Measurements from ENCODE around the gene ABTB2.
A peak's percentile ranks its signal among the peaks of the same experiment; 100 is the strongest.

ABTB2 gene

GRCh38 chr11:34158661-34159060 lies 199.1 kb downstream of the ABTB2 start:
- no peak for TF ChIP-seq CTCF (IDR thresholded peaks at IDR 0.05; ENCODE audit: insufficient read depth, low read length, poor library complexity, severe bottlenecking)
- Histone ChIP-seq H3K4me3 (replicated peaks; ENCODE audit: low read depth, low read length) (no peak overlapping the region), H3K27me3 (replicated peaks; ENCODE audit: control insufficient read depth, insufficient read depth, low read length) (no peaks in the 10 kb centered on the region), H3K36me3 (ENCODE audit: control insufficient read depth, insufficient read depth, low read length) (peaks cover 22% of the 10 kb centered on the region)
- DNase-seq (ENCODE audit: extremely low read depth, insufficient read length): no peak

DNA sequence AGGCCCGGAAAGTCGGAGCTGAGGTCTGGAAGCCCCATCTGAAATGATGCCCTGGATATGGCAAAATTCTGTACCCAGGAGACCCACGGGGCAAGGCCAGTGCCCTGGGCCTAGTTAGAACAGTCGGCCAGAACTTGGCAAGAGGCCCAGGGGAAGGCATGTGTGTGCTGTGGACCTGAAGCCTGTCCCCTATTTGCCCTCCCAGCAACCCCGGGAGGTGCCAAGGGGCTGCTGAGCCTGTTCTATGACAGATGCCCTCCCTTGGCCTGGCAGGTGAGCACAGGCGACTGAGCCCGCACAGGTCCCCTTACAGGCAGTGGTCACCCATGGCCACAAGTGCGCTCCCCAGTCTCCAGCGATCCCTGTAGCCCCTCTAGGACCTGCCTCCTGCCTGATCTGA lies 200.6 kb downstream of the ABTB2 start:
- H3K36me3 ChIP-seq (ENCODE audit: control insufficient read depth, insufficient read depth, low read length): peaks cover 26% of the 10 kb centered on the region
- no peak for DNase-seq (ENCODE audit: extremely low read depth, insufficient read length)
- H3K4me3 ChIP-seq (replicated peaks; ENCODE audit: low read depth, low read length): no peak overlapping the region
- TF ChIP-seq CTCF (IDR thresholded peaks at IDR 0.05; ENCODE audit: insufficient read depth, low read length, poor library complexity, severe bottlenecking): no peak
- no peaks in the 10 kb centered on the region for H3K27me3 ChIP-seq (replicated peaks; ENCODE audit: control insufficient read depth, insufficient read depth, low read length)

DNA sequence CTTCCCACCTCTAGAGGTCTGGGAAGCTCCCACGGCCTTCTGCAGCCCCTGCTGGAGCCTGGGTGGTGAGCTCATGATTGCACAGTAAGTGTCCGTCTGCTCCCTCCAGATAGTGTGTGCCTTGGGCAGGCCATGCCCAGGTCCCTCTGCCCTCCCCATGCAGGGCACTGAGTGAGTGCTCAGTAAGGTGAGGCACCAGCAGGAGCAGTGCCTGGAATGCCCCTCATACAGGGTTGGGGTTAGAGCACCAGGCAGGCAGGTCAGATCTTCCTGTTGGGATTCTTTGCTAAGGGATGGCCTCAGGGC lies 202.1 kb downstream of the ABTB2 start:
- H3K36me3 ChIP-seq (ENCODE audit: control insufficient read depth, insufficient read depth, low read length): peaks cover 36% of the 10 kb centered on the region
- H3K4me3 ChIP-seq (replicated peaks; ENCODE audit: low read depth, low read length): no peak overlapping the region
- no peak for DNase-seq (ENCODE audit: extremely low read depth, insufficient read length)
- TF ChIP-seq CTCF (IDR thresholded peaks at IDR 0.05; ENCODE audit: insufficient read depth, low read length, poor library complexity, severe bottlenecking): no peak
- H3K27me3 ChIP-seq (replicated peaks; ENCODE audit: control insufficient read depth, insufficient read depth, low read length): no peaks in the 10 kb centered on the region

- Histone ChIP-seq H3K36me3 (ENCODE audit: control insufficient read depth, insufficient read depth, low read length) (peaks cover 38% of the 10 kb centered on the region), H3K27me3 (replicated peaks; ENCODE audit: control insufficient read depth, insufficient read depth, low read length) (no peaks in the 10 kb centered on the region), H3K4me3 (replicated peaks; ENCODE audit: low read depth, low read length) (no peak overlapping the region)
- DNase-seq (ENCODE audit: extremely low read depth, insufficient read length): no peak
- TF ChIP-seq CTCF (IDR thresholded peaks at IDR 0.05; ENCODE audit: insufficient read depth, low read length, poor library complexity, severe bottlenecking): no peak
Observed at GRCh38 chr11:34155057-34155756, 202.6 kb downstream of the ABTB2 start.

DNA sequence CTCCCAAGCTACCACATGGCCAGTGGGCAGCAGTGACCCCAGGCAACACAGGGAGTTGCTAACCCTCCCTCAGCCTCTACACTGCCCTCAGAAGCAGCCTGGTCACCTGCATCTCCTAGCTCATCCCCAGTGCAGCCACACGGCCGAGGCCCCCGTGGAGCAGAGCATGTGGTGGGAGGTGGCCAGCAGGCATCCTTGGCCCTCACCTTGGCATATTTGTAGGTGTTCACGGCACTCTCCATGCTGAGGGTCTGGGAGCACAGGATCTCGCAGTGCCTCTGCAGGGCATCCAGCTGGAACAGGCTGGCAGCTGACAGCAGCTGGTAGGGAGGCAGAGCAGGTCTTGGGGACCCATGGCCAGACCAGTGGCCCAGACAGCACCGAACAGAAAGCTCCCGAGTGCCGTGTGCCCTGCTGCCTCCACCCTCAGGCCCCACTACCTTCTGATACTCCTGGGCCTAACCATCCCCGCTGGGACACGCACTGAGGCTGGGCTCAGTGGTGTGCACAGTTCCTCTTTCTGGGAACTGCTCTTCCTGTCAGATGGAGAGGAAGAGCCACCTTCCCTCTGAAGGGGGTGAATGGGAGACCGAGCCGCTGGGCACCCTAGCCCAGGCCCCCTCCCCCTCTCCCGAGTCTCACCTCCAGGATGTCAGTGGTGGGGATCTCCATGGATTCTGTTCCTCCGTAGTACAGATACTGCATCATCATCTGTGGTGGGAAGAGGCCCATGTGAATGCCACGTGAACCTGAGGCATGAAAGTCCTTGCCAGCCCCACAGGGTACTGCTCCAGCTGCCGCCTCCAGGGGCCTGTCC lies 203.5 kb downstream of the ABTB2 start:
- no peak overlapping the region for H3K4me3 ChIP-seq (replicated peaks; ENCODE audit: low read depth, low read length)
- H3K27me3 ChIP-seq (replicated peaks; ENCODE audit: control insufficient read depth, insufficient read depth, low read length): no peaks in the 10 kb centered on the region
- no peak for TF ChIP-seq CTCF (IDR thresholded peaks at IDR 0.05; ENCODE audit: insufficient read depth, low read length, poor library complexity, severe bottlenecking)
- H3K36me3 ChIP-seq (ENCODE audit: control insufficient read depth, insufficient read depth, low read length): peaks cover 39% of the 10 kb centered on the region
- DNase-seq (ENCODE audit: extremely low read depth, insufficient read length): peak; percentile 54

Measured in GM06990 (cell line).